SU-DHL-6 (cell line): Measurements from ENCODE around the gene VTCN1.
"Not testable (repeated sequence)": the region's sequence is repeated elsewhere in the genome, so short reads cannot be mapped to it uniquely, and the experiment has no call there.

Source experiments
- H2AFZ ChIP-seq: fragments of 200-600 bp; sonication (generic); 2 replicates; pipeline ENCODE4 v1.6.1; 2014; ENCODE audit warnings: low read depth, mild to moderate bottlenecking, moderate library complexity, mixed read lengths, antibody characterized with exemption, low read length; ENCODE audit not compliant: severe bottlenecking
- H3F3A ChIP-seq: fragments of 200-600 bp; shearing (Covaris generic); 2 replicates; pipeline ENCODE4 v1.6.0; 2016; ENCODE audit warnings: antibody characterized with exemption, mild to moderate bottlenecking; ENCODE audit not compliant: insufficient read depth
- H3K27ac ChIP-seq: fragments of 200-600 bp; sonication (generic); 2 replicates; pipeline ENCODE4 v1.5.1; 2016; ENCODE audit warnings: low read depth, mild to moderate bottlenecking, low read length, moderate library complexity, mixed read lengths
- H3K27me3 ChIP-seq: fragments of 200-600 bp; sonication (generic), shearing (Covaris generic); 2 replicates; pipeline ENCODE4 v1.6.0; 2014; ENCODE audit warnings: mild to moderate bottlenecking, low read length
- H3K36me3 ChIP-seq: fragments of 200-600 bp; sonication (generic); 2 replicates; pipeline ENCODE4 v1.6.1; 2014; ENCODE audit warnings: mild to moderate bottlenecking, low read length, mixed read lengths
- H3K4me2 ChIP-seq: fragments of 300-600, 200-600 bp; shearing (Covaris generic), sonication (generic); 2 replicates; pipeline ENCODE4 v1.6.0; 2014; ENCODE audit warnings: low read length, low read depth, mild to moderate bottlenecking; ENCODE audit not compliant: poor library complexity, severe bottlenecking
- H3K4me3 ChIP-seq: fragments of 200-600 bp; sonication (generic); 2 replicates; pipeline ENCODE4 v1.5.1; 2014; ENCODE audit warnings: antibody characterized with exemption, low read length, mild to moderate bottlenecking, mixed read lengths; ENCODE audit not compliant: insufficient read depth, poor library complexity, severe bottlenecking
- H3K79me2 ChIP-seq: fragments of 200-600 bp; sonication (generic); 2 replicates; pipeline ENCODE4 v1.6.1; 2014; ENCODE audit warnings: mild to moderate bottlenecking, low read length, moderate library complexity; ENCODE audit not compliant: insufficient read depth
- H3K9ac ChIP-seq: fragments of 200-600 bp; sonication (generic); 2 replicates; pipeline ENCODE4 v1.7.0; 2014; ENCODE audit warnings: mild to moderate bottlenecking, low read length
- H3K9me2 ChIP-seq: fragments of 200-600 bp; sonication (generic); replicated peaks from 2 replicates; pipeline ENCODE4 v1.6.1; 2014; ENCODE audit warnings: low read length; ENCODE audit not compliant: insufficient read depth
- H3K9me3 ChIP-seq: fragments of 200-600 bp; sonication (generic); 2 replicates; pipeline ENCODE4 v1.6.1; 2014; ENCODE audit warnings: low read length, mixed read lengths; ENCODE audit not compliant: insufficient read depth
- H4K20me1 ChIP-seq: fragments of 200-600 bp; sonication (generic); 2 replicates; pipeline ENCODE4 v1.6.1; 2014; ENCODE audit warnings: low read depth, mild to moderate bottlenecking, antibody characterized with exemption, low read length, moderate library complexity, mixed read lengths
- CTCF ChIP-seq: fragments of 200-600 bp; sonication (generic); IDR thresholded peaks from one replicate; pipeline ENCODE4 v1.5.1; 2017; ENCODE audit warnings: antibody characterized with exemption, mild to moderate bottlenecking, low read length, moderate library complexity; ENCODE audit not compliant: insufficient read depth, poor library complexity, severe bottlenecking
- EZH2phosphoT487 ChIP-seq: fragments of 200-600 bp; sonication (generic), shearing (Covaris generic); conservative IDR thresholded peaks from 2 replicates; pipeline ENCODE4 v1.6.1; 2018; ENCODE audit warnings: mild to moderate bottlenecking, antibody characterized with exemption, low read length, moderate library complexity, mixed read lengths

Gene VTCN1, protein sequence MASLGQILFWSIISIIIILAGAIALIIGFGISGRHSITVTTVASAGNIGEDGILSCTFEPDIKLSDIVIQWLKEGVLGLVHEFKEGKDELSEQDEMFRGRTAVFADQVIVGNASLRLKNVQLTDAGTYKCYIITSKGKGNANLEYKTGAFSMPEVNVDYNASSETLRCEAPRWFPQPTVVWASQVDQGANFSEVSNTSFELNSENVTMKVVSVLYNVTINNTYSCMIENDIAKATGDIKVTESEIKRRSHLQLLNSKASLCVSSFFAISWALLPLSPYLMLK

GRCh38 chr1:117210831-117211261, at the start of gene VTCN1:
TSS of gene VTCN1 (minus strand) at chr1:117210927. CDS start at chr1:117210855, 72 bp downstream.
- TF ChIP-seq CTCF (no peak), EZH2phosphoT487 (no peak)
- H4K20me1 ChIP-seq: no peaks in the 10 kb centered on the region

DNA sequence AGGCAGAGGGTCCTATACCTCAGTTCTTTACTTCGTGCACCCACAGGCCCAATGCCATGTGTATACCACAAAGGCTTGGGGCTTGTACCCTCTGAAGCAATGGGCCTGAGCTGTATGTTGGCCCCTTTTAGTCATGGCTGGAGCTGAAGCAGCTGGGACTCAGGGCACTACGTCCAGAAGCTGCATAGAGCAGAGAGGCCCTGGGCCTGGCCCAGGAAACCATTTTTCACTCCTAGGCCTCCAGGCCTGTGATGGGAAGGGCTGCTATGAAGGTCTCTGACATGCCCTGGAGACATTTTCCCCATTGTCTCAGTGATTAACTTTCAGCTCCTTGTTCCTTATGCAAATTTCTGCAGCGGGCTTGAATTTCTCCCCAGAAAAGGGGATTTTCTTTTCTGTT, 48.1 kb upstream of the VTCN1 start:
- Histone ChIP-seq H3K36me3 (no peaks in the 10 kb centered on the region), H3K9me2 (no peaks in the 10 kb centered on the region), H3K79me2 (no peaks in the 10 kb centered on the region), H3K27me3 (no peaks in the 10 kb centered on the region), H3F3A (no peaks in the 10 kb centered on the region), H3K27ac (no peak overlapping the region), H4K20me1 (no peaks in the 10 kb centered on the region), H3K9me3 (no peaks in the 10 kb centered on the region), H3K4me2 (no peak overlapping the region), H3K9ac (no peak overlapping the region), H3K4me3 (no peak overlapping the region), H2AFZ (no peak overlapping the region)
- TF ChIP-seq CTCF (no peak), EZH2phosphoT487 (no peak)

More at GRCh38 chr1:117210831-117211261, at the start of gene VTCN1:
- Histone ChIP-seq H3K9ac (no peak within 1 kb of the TSS), H3K27ac (no peak within 1 kb of the TSS), H3K4me3 (no peak within 1 kb of the TSS), H3K27me3 (no peaks in the 10 kb centered on the region), H2AFZ (no peak within 1 kb of the TSS), H3K9me2 (no peaks in the 10 kb centered on the region), H3K9me3 (no peaks in the 10 kb centered on the region), H3K36me3 (no peaks in the 10 kb centered on the region), H3F3A (no peaks in the 10 kb centered on the region), H3K79me2 (no peaks in the 10 kb centered on the region), H3K4me2 (no peak within 1 kb of the TSS)

- not testable (repeated sequence) for H3K79me2 ChIP-seq, H3K27me3 ChIP-seq, H3K9me3 ChIP-seq, H3K4me2 ChIP-seq, H3F3A ChIP-seq, H3K9me2 ChIP-seq, H4K20me1 ChIP-seq, H2AFZ ChIP-seq, H3K9ac ChIP-seq, H3K4me3 ChIP-seq, H3K27ac ChIP-seq, H3K36me3 ChIP-seq
Measured at GRCh38 chr1:117258075-117258474, 47.3 kb upstream of the VTCN1 start.

- TF ChIP-seq CTCF: no peak
- TF ChIP-seq EZH2phosphoT487: no peak
- H3K9me3 ChIP-seq: no peaks in the 10 kb centered on the region
Measured at GRCh38 chr1:117257291-117257690, 46.6 kb upstream of the VTCN1 start.

More at GRCh38 chr1:117257291-117257690, 46.6 kb upstream of the VTCN1 start:
- H3F3A ChIP-seq: no peaks in the 10 kb centered on the region
- H3K27ac ChIP-seq: no peak overlapping the region
- no peak overlapping the region for H2AFZ ChIP-seq
- H3K4me2 ChIP-seq: no peak overlapping the region
- H4K20me1 ChIP-seq: no peaks in the 10 kb centered on the region
- no peaks in the 10 kb centered on the region for H3K79me2 ChIP-seq
- H3K27me3 ChIP-seq: no peaks in the 10 kb centered on the region
- no peaks in the 10 kb centered on the region for H3K9me2 ChIP-seq
- H3K9ac ChIP-seq: no peak overlapping the region
- H3K36me3 ChIP-seq: no peaks in the 10 kb centered on the region
- no peak overlapping the region for H3K4me3 ChIP-seq
